Heart left ventricle (tissue), 16 donors: ENCODE data around the gene KMT2B. TPM values are rescaled to one million over a fixed set of nuclear protein-coding genes. Genes with fewer than 3 reads are reported as not detected.

Source experiments
- ATAC-seq, 4 donors: fragments of 200-7000 bp; cut with Tn5 transposase; one replicate each; pipeline ENCODE4 v1.9.1; 2020 to 2022; ENCODE audit warnings: moderate library complexity in 4 of 4, mild to moderate bottlenecking in 3 of 4, moderate number of reproducible peaks in 1 of 4
- DNase-seq, 5 donors: peaks; one replicate each; pipeline ENCODE4 v3.0.0-alpha.2; 2020
- H3K27ac ChIP-seq, 12 donors: fragments of 200-600 bp; sonication (generic) in 4 of 12; one replicate each; pipeline versions ENCODE4 v1.5.0 to v1.8.0; 2016 to 2022; ENCODE audit warnings: mild to moderate bottlenecking in 2 of 12
- H3K27me3 ChIP-seq, 9 donors: fragments of 200-600 bp; sonication (generic) in 2 of 9; one replicate each; pipeline versions ENCODE4 v1.5.1 to v1.8.0; 2016 to 2022; ENCODE audit warnings: mild to moderate bottlenecking in 3 of 9
- H3K36me3 ChIP-seq, 9 donors: fragments of 200-600 bp; sonication (generic) in 2 of 9; one replicate each; pipeline versions ENCODE4 v1.5.0 to v1.8.0; 2018 to 2022; ENCODE audit warnings: mild to moderate bottlenecking in 2 of 9
- H3K4me1 ChIP-seq, 12 donors: fragments of 200-600 bp; sonication (generic) in 4 of 12; one replicate each; pipeline versions ENCODE4 v1.5.0 to v1.8.0; 2016 to 2022; ENCODE audit warnings: mild to moderate bottlenecking in 3 of 12
- H3K4me3 ChIP-seq, 12 donors: fragments of 200-600 bp; sonication (generic) in 4 of 12; one replicate each; pipeline versions ENCODE4 v1.5.0 to v1.8.0; 2017 to 2022; ENCODE audit warnings: mild to moderate bottlenecking in 9 of 12, moderate library complexity in 4 of 12
- H3K9me3 ChIP-seq, 12 donors: fragments of 200-600 bp; sonication (generic) in 4 of 12; one replicate each; pipeline versions ENCODE4 v1.5.0 to v1.8.0; 2016 to 2022; ENCODE audit warnings: mild to moderate bottlenecking in 1 of 12
- CTCF ChIP-seq, 12 donors: fragments of 200-600 bp; sonication (generic) in 4 of 12; IDR thresholded peaks; one replicate each; pipeline versions ENCODE4 v1.5.0 to v1.8.0; 2018 to 2022; ENCODE audit warnings: antibody characterized with exemption in 12 of 12, mild to moderate bottlenecking in 5 of 12
- POLR2A ChIP-seq, 2 donors: fragments of 450-650 bp; IDR thresholded peaks; one replicate each; pipeline ENCODE4 v1.6.1; 2017; ENCODE audit warnings: antibody characterized with exemption in 2 of 2, mild to moderate bottlenecking in 2 of 2, moderate library complexity in 2 of 2
- WGBS, 4 donors: extraction: QIAGEN DNeasy Blood & Tissue Kit in 2 of 4; methylation state at CpG; one replicate each; pipeline versions ENCODE4 v1.1.5 to v1.1.7; 2013 to 2018; 5-methylcytosine and 5-hydroxymethylcytosine counted together
- intact Hi-C, 10 donors: fragments of 100-400 bp; cut with DNase I; formaldehyde crosslinking; loops; one replicate each; pipeline versions ENCODE4 v1.11.1 to v1.14.2; 2022
- polyA plus RNA-seq, 2 donors: library from polyadenylated mRNA; stranded (reverse); fragments of 200-250 nt; gene quantifications; one replicate each; pipeline ENCODE4 v1.2.3, GENCODE V29; 2013
- total RNA-seq, 9 donors: library from RNA; depleted of rRNA in 2 of 9; stranded (reverse); fragments of >200 nt in 2 of 9; fragmentation: NEBNext Ultra II Directional in 3 of 9; extraction: Animal tissue kit (Norgen Biotek cat#: 25700) in 3 of 9; gene quantifications; one replicate each; pipeline versions ENCODE4 v1.1.0 to v1.2.4, GENCODE V29; 2016 to 2023
- donor health status: ischemic (EF 13 %, LVEDD 7.1; RV severe dilation, severe dysfunction).
- donor health status: healthy with polysubstance abuse.
- donor health status: DM: no; HTN: yes; CAD: no.
- donor health status: DM: no; HTN: no; CAD: no.
- donor health status: ischemic (EF 25% LVEDD 6.9; RV normal size, moderate dysfunction).
- donor health status: ischemic (EF 25% LVEDD 5.7; RV mildly dilated, moderate dysfunction).
- donor health status: healthy.
- donor health status: DM: yes; HTN: yes; CAD: no.
- donor health status: ischemic (EF 35%, LVEDD 5.7; RV mildly dilated, moderate dysfunction).
- donor health status: nonischemic (EF 11% LVEDD 7.7; RV severe dilation, severe dysfunction).
- donor health status: DM: yes; HTN: yes; CAD: no.
- donor health status: PGD.
- donor health status: ischemic (EF 29% LVEDD 5.4; RV normal size, mild dysfunction).
- donor health status: nonischemic (EF 23%, LVEDD 6.1; RV moderate dilation, normal function).

KMT2B gene
- total and polyA plus RNA-seq, 11 donors, result 11.3 to 24.5 (median 15.7) TPM

GRCh38 chr19:35786299-35787160 is 68.7 kb downstream of the KMT2B start:
- H3K4me3 ChIP-seq, result no peak overlapping the region
- DNase-seq (no peak), ATAC-seq (no peak)
- no peak for TF ChIP-seq POLR2A (IDR thresholded peaks at IDR 0.05)
- no peak for TF ChIP-seq CTCF (IDR thresholded peaks at IDR 0.05)
- H3K27me3 ChIP-seq, result no peaks in the 10 kb centered on the region
- H3K4me1 ChIP-seq, result no peaks in the 10 kb centered on the region
- WGBS, 4 donors, result 88 to 93% (median 93%) methylated on average over 26 to 31 of the region's 31 CpGs
- H3K27ac ChIP-seq, result no peak overlapping the region
- H3K9me3 ChIP-seq, result no peaks in the 10 kb centered on the region
- H3K36me3 ChIP-seq, result peaks cover 0 to 21% (median 3%) of the 10 kb centered on the region in 9 donors
- intact Hi-C loops, result loop anchor here in 1 of 10 donors (10.0 kb wide), 1 partner anchor 88 kb away; no protein-coding TSS in a partner anchor

- Histone ChIP-seq H3K4me3 (no peak overlapping the region), H3K9me3 (no peaks in the 10 kb centered on the region), H3K27ac (no peak overlapping the region), H3K36me3 (peaks cover 0 to 15% (median 1%) of the 10 kb centered on the region in 9 donors), H3K27me3 (no peaks in the 10 kb centered on the region), H3K4me1 (no peaks in the 10 kb centered on the region)
- DNase-seq, result no peak
- 91 to 98% (median 95%) methylated on average over 6 to 15 of the region's 15 CpGs for WGBS, 4 donors
- intact Hi-C loops, result loop anchor here in 1 of 10 donors (10.0 kb wide), 1 partner anchor 87 kb away; no protein-coding TSS in a partner anchor
- ATAC-seq, result no peak
- no peak for TF ChIP-seq CTCF (IDR thresholded peaks at IDR 0.05)
- TF ChIP-seq POLR2A (IDR thresholded peaks at IDR 0.05), result no peak
Measured at GRCh38 chr19:35787227-35787799, 69.5 kb downstream of the KMT2B start.

Other genes starting within 250 kb of the KMT2B start
- gene KRTDAP, start 227.5 kb upstream of the KMT2B start, total RNA-seq, result not detected
- gene KRTDAP, start 227.5 kb upstream of the KMT2B start, polyA plus RNA-seq, result not detected
- 10 to 100 TPM in 7 of 9 donors, 1 to 10 TPM in 2; 7.8 to 26.9 (median 12.1) TPM for gene DMKN, start 204.4 kb upstream of the KMT2B start, total RNA-seq
- gene DMKN, start 204.4 kb upstream of the KMT2B start, polyA plus RNA-seq, result 10 to 100 TPM; 18.2 to 38.8 TPM
- not detected for gene SBSN, start 189.7 kb upstream of the KMT2B start, total RNA-seq
- not detected for gene SBSN, start 189.7 kb upstream of the KMT2B start, polyA plus RNA-seq
- not detected for gene GAPDHS, start 184.5 kb upstream of the KMT2B start, total RNA-seq
- gene GAPDHS, start 184.5 kb upstream of the KMT2B start, polyA plus RNA-seq, result not detected
- 100 to 1,000 TPM in 3 of 9 donors, 10 to 100 TPM in 6; 68.9 to 121 (median 81.6) TPM for gene TMEM147, start 172.4 kb upstream of the KMT2B start, total RNA-seq
- gene TMEM147, start 172.4 kb upstream of the KMT2B start, polyA plus RNA-seq, result 100 to 1,000 TPM; 103 to 191 TPM
- gene ATP4A, start 154.3 kb upstream of the KMT2B start, total RNA-seq, result not detected
- gene ATP4A, start 154.3 kb upstream of the KMT2B start, polyA plus RNA-seq, result not detected
- gene PMIS2, start 131.8 kb upstream of the KMT2B start, total RNA-seq, result not detected
- not detected for gene PMIS2, start 131.8 kb upstream of the KMT2B start, polyA plus RNA-seq
- gene HAUS5, start 105.3 kb upstream of the KMT2B start, total RNA-seq, result 1 to 10 TPM; 1.9 to 9.0 (median 3.9) TPM
- 1 to 10 TPM; 3.8 to 4.9 TPM for gene HAUS5, start 105.3 kb upstream of the KMT2B start, polyA plus RNA-seq
- 10 to 100 TPM; 47.4 to 70.0 (median 57.5) TPM for gene RBM42, start 89.0 kb upstream of the KMT2B start, total RNA-seq
- 10 to 100 TPM; 63.1 to 89.2 TPM for gene RBM42, start 89.0 kb upstream of the KMT2B start, polyA plus RNA-seq
- gene ETV2, start 76.3 kb upstream of the KMT2B start, total RNA-seq, result 1 to 10 TPM in 1 of 9 donors, under 1 TPM in 6, not detected in 2; 0.23 to 1.6 (median 0.62) TPM
- gene ETV2, start 76.3 kb upstream of the KMT2B start, polyA plus RNA-seq, result 1 to 10 TPM in 1 of 2 donors, under 1 TPM in 1; 0.46 to 1.3 TPM
- 1,000 to 10,000 TPM in 8 of 9 donors, 100 to 1,000 TPM in 1; 944 to 3,219 (median 1,334) TPM for gene COX6B1, start 69.7 kb upstream of the KMT2B start, total RNA-seq
- 1,000 to 10,000 TPM; 1,378 to 4,659 TPM for gene COX6B1, start 69.7 kb upstream of the KMT2B start, polyA plus RNA-seq
- not detected for gene UPK1A, start 51.5 kb upstream of the KMT2B start, total RNA-seq
- gene UPK1A, start 51.5 kb upstream of the KMT2B start, polyA plus RNA-seq, result not detected
- under 1 TPM in 1 of 9 donors, not detected in 8; 0.24 TPM for gene ZBTB32, start 13.4 kb upstream of the KMT2B start, total RNA-seq
- not detected for gene ZBTB32, start 13.4 kb upstream of the KMT2B start, polyA plus RNA-seq
- gene IGFLR1, start 24.4 kb downstream of the KMT2B start, total RNA-seq, result 10 to 100 TPM in 1 of 9 donors, 1 to 10 TPM in 7, under 1 TPM in 1; 0.74 to 25.2 (median 3.6) TPM
- 10 to 100 TPM in 1 of 2 donors, 1 to 10 TPM in 1; 3.4 to 10.8 TPM for gene IGFLR1, start 24.4 kb downstream of the KMT2B start, polyA plus RNA-seq
- 10 to 100 TPM; 14.3 to 32.8 (median 20.9) TPM for gene U2AF1L4, start 27.4 kb downstream of the KMT2B start, total RNA-seq
- 10 to 100 TPM in 1 of 2 donors, 1 to 10 TPM in 1; 7.2 to 27.1 TPM for gene U2AF1L4, start 27.4 kb downstream of the KMT2B start, polyA plus RNA-seq
- 10 to 100 TPM; 25.2 to 69.0 (median 40.9) TPM for gene PSENEN, start 27.6 kb downstream of the KMT2B start, total RNA-seq
- 10 to 100 TPM; 52.6 to 95.1 TPM for gene PSENEN, start 27.6 kb downstream of the KMT2B start, polyA plus RNA-seq
- gene LIN37, start 30.6 kb downstream of the KMT2B start, total RNA-seq, result 10 to 100 TPM in 3 of 9 donors, 1 to 10 TPM in 6; 3.7 to 12.2 (median 7.6) TPM
- gene LIN37, start 30.6 kb downstream of the KMT2B start, polyA plus RNA-seq, result 10 to 100 TPM; 20.1 to 23.0 TPM
- 1,000 to 10,000 TPM in 1 of 9 donors, 100 to 1,000 TPM in 8; 226 to 1,012 (median 652) TPM for gene HSPB6, start 39.0 kb downstream of the KMT2B start, total RNA-seq
- gene HSPB6, start 39.0 kb downstream of the KMT2B start, polyA plus RNA-seq, result 100 to 1,000 TPM; 156 to 457 TPM
- 10 to 100 TPM in 4 of 9 donors, 1 to 10 TPM in 5; 1.9 to 19.7 (median 9.7) TPM for gene PROSER3, start 40.2 kb downstream of the KMT2B start, total RNA-seq
- gene PROSER3, start 40.2 kb downstream of the KMT2B start, polyA plus RNA-seq, result 10 to 100 TPM in 1 of 2 donors, 1 to 10 TPM in 1; 6.0 to 12.8 TPM
- gene ARHGAP33, start 57.6 kb downstream of the KMT2B start, total RNA-seq, result 1 to 10 TPM in 8 of 9 donors, under 1 TPM in 1; 0.50 to 7.8 (median 5.7) TPM
- gene ARHGAP33, start 57.6 kb downstream of the KMT2B start, polyA plus RNA-seq, result 1 to 10 TPM; 3.2 to 3.4 TPM
- not detected for gene PRODH2, start 94.8 kb downstream of the KMT2B start, total RNA-seq
- not detected for gene PRODH2, start 94.8 kb downstream of the KMT2B start, polyA plus RNA-seq
- 1 to 10 TPM in 1 of 9 donors, not detected in 8; 1.0 TPM for gene NPHS1, start 134.5 kb downstream of the KMT2B start, total RNA-seq
- not detected for gene NPHS1, start 134.5 kb downstream of the KMT2B start, polyA plus RNA-seq
- gene KIRREL2, start 138.9 kb downstream of the KMT2B start, total RNA-seq, result under 1 TPM in 1 of 9 donors, not detected in 8; 0.77 TPM
- not detected for gene KIRREL2, start 138.9 kb downstream of the KMT2B start, polyA plus RNA-seq
- 10 to 100 TPM in 8 of 9 donors, 1 to 10 TPM in 1; 8.9 to 44.3 (median 25.3) TPM for gene APLP1, start 150.6 kb downstream of the KMT2B start, total RNA-seq
- 10 to 100 TPM in 1 of 2 donors, 1 to 10 TPM in 1; 2.1 to 19.0 TPM for gene APLP1, start 150.6 kb downstream of the KMT2B start, polyA plus RNA-seq
- 10 to 100 TPM in 1 of 9 donors, 1 to 10 TPM in 7, under 1 TPM in 1; 0.79 to 12.3 (median 3.0) TPM for gene NFKBID, start 182.5 kb downstream of the KMT2B start, total RNA-seq
- gene NFKBID, start 182.5 kb downstream of the KMT2B start, polyA plus RNA-seq, result 1 to 10 TPM; 2.8 to 3.1 TPM
- 10 to 100 TPM in 2 of 9 donors, 1 to 10 TPM in 6, not detected in 1; 2.3 to 31.7 (median 4.7) TPM for gene HCST, start 184.5 kb downstream of the KMT2B start, total RNA-seq
- 10 to 100 TPM in 1 of 2 donors, 1 to 10 TPM in 1; 3.2 to 10.1 TPM for gene HCST, start 184.5 kb downstream of the KMT2B start, polyA plus RNA-seq
- 100 to 1,000 TPM in 2 of 9 donors, 10 to 100 TPM in 7; 12.6 to 237 (median 19.4) TPM for gene TYROBP, start 190.3 kb downstream of the KMT2B start, total RNA-seq
- 10 to 100 TPM; 17.1 to 42.7 TPM for gene TYROBP, start 190.3 kb downstream of the KMT2B start, polyA plus RNA-seq
- 10 to 100 TPM in 3 of 9 donors, 1 to 10 TPM in 6; 4.5 to 18.6 (median 8.5) TPM for gene LRFN3, start 218.4 kb downstream of the KMT2B start, total RNA-seq
- gene LRFN3, start 218.4 kb downstream of the KMT2B start, polyA plus RNA-seq, result 10 to 100 TPM in 1 of 2 donors, 1 to 10 TPM in 1; 6.3 to 14.7 TPM